Activated naive CD4-positive, alpha-beta T cell treated with Interleukin-2 at 50 U/mL for 16 hours (primary cell): Measurements from ENCODE around the gene PRKACA.
A peak's percentile ranks its signal among the peaks of the same experiment; 100 is the strongest.

ENCODE experiments used
- DNase-seq: peaks from one replicate; pipeline ENCODE4 v3.0.0-alpha.2; 2020

The PRKACA gene

DNA sequence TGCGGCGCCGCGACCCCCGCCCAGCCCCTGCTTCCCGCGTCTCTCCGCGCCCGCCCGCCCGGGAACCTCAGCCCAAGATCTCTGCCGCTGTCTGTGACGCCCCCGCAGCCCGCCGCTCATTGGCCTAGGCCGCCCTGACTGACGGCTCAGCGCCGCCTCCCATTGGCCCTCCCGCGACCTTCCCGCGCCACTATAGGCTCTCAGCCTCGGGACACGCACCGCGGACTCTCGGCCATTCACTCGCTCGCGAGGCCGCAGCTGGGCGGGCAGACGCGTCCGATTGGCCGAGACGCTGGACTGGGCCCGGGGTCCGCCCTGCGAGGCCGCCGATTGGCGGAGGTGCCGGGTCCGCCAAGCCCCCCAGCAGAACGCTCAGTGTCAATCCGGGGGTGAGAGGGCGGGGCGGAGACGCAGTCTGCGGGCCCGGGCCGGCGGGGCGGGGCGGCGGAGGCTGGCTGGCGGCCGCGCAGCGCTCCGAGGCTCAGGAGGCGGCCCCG is at the start of gene PRKACA:
PRKACA (minus strand) TSS at position 95 of the 497 bp plus-strand sequence. CDS start 215 bp downstream, outside the sequence.
- peak; percentile 99 for DNase-seq

DNA sequence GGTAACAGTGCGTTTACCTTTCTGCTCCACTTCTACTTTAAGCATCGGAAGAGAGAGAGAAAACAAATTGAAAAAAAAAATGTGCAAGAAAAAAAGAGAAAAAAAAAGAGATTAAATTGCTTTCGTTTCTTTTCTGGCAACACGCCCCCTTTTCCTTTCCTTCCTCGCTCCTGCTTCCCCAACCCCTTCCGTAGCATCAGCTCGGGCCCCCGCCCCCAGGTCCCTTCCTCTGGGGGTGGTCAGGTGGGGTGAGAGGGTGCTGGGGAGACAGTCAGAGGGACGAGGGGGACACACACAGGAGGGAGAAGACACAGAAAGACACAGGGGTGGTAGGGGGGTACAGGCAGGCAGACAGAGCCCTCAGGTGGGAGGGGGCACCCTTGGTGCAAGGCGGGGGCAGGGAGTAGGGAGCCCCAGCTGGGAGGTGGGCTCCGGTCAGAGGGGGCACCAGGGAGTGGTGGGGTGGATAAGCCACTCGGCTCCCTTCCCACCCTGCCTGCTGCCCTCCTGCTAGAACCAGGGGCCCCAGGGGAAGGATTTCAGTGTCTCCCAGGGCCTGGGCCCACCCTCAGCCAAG is 49.5 kb upstream of the PRKACA start:
- no peak for DNase-seq

DNA sequence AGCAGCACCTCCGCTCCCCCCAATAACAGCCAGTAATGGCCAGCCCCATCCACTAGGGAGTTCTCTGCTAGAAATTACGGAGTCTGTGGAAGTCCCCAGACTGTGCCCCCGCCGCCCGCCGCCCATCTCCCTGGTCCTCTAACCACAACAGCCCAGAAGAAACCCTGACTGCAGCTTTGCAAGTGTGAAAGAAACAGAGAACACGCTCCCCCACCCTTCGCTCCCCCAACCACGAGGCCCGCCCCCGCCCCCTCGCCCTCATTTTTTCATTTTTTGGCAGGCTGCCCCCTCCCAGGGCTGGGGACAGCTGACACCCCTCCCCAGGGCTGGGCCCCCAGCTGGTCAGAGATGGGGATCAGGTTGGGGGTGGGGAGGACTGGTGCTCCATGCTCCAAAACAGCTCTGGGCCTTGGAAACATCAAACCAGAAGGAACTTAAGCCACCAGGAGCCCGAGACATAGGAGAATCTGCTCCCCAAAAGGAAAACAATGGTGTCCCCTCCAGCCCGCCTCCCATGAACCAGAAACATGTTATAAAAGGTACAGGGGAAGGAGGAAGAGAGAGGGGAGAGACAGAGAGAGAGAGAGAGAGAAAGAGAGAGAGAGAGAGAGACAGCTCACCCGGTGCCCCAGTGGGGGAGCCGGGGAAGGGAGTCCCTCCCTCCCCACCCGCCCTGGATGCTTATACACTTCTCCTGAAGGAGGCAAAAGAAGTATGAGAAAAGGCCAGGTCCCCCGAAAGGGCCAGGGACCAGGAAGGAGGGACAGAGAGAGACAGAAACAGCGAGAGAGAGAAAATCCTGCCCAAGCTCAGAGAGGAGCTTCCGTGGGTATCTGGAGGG is 48.6 kb upstream of the PRKACA start:
- DNase-seq, result no peak

DNA sequence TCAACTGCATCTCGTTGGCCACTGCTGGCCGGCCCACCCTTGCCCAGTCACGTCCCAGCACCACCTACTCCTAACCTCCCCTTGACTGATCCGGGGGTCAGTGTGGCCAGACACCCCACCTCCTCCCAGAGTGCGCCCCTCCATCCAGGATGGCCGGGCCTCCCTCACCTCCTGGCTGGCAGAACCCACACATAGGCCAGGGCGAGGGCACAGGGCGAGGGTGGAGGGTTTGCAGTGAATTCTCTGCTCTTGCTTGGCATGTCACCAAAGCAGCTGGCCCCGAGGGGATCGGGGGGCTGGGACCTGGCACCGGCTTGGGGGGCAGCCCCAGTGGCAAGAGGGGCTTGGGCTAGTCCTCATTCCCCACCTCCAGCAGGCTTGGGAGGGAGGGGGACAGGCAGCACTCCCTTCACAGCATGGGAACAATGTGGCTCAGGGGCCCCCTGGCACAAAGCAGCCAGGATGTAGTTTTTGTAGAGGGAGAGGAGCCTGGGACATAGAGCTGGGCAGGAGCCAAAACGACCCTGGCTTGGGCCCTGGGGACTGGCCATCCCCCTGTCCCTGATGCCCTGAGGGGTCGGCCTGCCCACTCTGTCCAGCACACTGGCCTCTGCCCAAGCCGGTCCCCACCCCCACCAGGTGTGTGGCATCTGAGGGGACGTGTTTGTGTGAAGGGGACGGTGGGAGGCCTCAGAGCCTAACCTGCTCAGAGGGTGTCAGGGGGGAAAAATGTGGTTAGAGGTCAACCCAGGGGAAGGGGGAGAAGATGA is 47.3 kb upstream of the PRKACA start:
- DNase-seq, result no peak

DNA sequence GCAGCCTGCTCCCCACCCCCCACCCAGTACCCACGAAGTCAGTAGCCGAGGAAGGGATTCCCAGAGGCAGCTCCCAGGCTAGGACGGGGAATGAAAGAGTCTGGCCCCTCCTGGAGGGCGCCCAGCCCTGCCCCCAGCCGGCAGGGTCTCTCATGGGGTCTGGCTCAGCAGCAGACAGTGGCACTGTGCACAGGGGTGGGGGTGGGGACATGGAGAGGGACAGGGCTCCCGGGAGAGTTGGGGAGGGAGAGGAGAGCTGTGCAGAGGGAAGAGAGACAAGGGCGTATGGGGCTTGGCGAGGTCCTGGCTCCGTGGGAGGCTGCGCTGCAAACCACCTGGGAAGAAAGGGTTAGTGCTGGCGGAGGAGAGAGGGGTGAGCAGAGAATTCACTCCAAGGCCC is 46.5 kb upstream of the PRKACA start:
- no peak for DNase-seq

DNA sequence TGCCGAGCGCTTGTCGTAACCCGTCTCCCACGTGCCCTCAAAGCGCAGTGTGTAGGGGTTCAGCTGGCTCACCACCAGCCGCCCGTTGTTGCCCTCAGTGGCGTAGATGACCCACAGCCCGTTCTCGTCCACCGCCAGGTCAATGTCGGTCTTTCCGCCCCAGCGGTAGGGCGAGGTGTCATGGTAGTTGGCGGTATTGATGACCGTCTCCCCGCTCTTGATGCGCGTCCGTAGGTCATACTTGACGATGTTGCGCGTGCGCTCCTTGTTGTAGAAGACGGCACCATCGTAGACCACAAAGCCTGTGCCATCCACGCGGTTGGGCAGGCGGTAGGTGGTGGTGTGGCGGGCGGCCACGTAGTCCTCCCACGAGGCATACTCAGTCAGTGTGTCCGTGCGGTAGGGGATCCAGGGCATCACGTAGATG is 45.3 kb upstream of the PRKACA start:
- DNase-seq, result no peak

DNA sequence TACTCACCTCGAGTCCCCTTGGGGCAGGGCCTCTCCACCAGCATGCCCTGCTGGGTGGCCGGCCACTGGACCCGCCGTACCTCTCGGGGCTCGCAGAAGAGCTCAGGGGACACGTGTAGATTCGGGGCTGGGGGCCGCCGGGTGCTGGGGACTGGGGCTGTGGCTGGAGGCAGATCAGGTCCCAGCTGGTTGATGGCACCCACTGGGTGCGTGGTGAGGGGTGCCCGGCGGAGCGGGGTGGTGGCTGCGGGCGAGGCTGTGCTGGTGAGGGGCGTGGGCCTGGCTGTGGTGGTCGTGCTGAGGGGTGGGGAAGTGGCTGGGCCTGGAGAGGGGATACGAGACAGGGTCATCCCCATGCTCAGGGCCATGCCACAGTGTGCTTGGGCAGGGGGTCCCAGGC is 43.7 kb upstream of the PRKACA start:
- DNase-seq, result no peak

DNA sequence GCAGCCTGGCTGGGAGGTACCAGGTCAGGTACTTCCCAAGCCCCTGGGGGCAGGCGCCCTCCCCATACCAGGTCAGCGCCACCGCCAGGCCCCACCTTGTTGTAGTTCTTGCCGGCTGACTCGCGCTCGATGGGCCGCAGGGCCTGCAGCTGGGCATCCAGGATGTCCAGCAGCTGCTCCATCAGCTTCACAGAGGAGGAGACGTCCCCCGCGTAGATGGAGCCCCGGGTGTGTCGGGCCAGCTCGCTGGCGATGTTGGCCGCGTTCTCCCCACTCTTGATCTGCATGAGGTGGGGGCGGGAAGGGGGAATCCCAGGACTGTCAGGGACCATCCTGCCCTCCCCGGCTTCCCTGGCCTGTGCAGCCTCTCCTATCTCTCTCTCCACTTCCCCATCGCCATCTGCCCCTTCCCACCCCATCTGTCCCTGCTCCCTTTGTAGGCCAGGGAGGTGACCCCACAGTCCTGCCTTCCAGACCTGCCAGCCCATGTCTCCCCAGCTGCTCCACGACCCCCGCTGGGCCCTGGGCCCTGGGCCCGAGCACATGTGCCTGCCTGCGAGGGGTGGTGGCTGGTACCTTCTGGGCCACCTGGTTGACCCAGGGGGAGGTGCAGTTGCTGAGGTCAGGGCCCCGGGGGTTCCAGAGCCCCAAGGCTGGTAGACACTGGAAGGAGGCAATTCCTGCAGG is 42.6 kb upstream of the PRKACA start:
- no peak for DNase-seq

DNA sequence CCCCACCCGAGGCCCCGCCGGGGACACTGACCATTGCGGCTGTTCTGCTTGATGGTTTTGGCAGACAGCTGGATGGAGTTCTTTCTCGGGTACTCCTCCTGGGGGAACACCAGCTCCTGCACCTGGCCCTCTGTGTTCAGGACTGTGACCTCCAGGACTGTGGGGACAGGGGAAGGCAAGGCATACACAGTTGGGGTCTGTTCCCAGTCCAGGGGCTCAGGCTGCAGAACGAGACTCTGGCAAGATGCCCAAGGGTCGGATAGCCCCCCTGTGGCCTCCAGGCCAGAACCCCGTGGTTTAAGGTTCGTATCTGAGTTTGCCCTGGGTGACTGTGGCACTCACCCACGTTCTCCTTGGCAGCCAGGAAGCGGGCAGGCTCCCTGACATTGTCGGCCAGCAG is 41.5 kb upstream of the PRKACA start:
- DNase-seq, result no peak

DNA sequence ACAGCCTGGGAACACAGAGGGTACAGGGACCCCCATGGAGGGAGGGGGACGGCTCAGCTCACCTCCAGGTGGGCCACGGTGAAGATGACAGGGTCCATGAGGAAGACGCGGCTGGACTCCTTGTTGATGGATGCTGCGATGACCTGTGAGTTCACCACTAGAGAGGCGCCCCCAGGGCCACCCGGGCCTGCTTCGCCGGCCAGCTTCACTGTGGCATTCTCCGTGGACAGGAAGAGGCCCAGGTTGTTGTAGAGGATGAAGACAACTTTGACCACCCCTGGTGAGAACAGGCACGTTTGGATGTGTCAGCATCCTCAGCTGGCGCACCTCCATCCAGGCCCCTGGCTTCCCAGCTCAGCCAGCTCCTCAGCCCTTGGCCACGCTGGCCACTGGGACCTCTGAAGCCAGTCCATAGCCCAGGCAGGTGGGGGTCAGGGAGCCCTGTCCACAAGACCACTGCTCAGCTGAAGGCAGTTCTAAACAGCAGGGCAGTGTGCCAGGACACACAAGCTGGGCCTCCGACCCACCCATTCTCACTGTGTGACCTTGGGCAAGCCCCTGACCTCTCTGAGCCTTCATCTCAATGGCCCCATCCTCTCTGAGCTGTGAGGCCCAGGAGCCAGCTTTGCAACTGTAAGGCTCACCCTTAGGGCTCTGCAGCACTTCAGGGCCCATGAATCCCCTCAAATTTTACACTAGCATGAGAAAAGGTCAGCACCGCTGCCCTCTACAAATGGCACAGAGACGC is 40.9 kb upstream of the PRKACA start:
- DNase-seq, result no peak

DNA sequence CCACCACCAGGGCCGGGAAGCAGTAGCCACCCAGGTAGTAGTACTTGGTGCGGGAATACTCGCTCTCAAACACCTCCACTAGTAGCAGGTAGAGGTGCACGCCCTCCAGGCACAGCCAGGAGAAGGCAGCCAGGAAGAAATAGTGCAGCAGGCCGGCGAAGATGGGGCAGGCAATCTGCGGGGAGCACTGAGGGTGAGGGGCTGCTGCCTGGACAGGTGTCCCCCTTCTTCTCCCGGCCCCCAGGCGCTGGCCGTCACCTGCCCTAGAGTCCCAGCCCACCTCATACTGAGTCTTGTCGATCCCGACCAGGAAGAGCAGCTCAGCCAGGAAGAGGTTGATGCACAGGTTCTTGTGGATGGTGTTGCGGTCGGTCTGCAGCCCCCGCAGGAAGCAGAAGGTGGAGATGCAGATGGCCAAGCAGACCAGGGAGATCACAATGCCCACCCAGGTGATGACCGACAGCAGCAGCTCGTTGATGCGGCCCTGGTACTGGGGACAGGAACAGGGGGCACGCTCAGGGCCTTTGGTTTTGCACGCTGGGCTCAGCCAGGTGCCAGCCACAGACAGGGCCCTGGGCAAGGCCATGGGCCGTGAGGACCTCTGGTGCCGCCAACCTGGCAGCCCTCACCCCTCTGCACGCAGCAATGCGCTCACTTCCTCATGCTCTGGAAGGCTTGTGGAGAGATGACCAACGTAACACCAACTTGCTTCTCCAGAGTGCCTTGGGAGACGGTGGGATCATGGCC is 39.6 kb upstream of the PRKACA start:
- no peak for DNase-seq

DNA sequence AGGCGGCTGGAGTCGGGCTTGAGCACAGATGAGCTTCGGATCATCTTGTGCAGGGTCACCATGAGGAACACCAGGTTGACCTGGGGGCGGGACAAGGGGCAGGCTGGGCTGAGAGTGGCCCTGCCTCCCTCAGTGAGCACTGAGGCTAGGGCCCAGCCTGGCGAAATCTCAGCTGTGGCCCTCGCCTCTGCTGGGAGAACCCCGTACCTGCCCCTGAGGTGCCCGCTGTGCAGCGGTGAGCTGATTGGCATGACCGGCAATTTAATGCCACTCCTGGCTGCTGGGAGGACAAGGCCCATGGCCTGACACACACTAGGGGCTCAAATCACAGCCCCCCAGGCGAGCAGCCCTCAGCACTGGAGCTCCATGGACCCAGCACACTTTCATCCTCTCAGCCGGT is 38.6 kb upstream of the PRKACA start:
- DNase-seq, result no peak

DNA sequence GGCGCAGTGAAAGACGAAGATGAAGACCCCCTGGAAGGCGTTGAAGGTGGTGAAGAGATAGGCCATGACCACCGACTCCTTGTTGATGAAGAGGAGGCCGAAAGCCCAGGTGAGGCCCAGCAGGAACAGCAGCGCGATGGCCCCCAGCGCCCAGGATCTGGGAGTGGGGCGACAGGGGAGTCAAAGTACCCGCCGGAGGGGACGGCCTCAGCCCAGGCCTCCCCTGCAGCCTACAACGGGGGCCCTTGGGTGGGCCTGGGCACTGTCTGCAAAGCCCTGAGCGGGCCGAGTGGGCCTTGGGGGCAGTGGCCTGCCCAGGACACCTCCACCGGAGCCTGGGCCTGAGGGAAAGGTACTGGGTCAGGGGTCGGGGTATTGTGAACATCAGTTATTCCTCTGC is 37.8 kb upstream of the PRKACA start:
- no peak for DNase-seq

DNA sequence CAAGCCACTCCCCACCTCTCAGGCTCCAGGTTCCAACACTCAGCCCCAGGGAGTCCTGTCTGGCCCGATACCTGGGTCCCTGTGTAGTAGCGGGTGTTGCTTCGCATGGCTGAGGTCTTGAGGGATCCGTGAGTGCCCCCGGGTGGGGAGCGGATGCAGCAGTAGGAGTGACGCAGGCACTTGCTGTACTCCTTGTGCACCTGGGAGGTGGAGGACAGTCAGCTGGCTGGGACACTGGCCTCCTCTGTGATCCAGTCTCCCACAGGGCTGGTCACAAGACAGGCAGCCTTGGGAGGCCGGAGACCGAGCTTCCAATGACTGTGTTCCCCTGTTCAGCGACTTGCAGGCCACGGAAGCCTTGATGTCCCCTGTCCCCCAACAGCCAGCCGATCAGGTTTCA is 35.2 kb upstream of the PRKACA start:
- DNase-seq, result no peak

DNA sequence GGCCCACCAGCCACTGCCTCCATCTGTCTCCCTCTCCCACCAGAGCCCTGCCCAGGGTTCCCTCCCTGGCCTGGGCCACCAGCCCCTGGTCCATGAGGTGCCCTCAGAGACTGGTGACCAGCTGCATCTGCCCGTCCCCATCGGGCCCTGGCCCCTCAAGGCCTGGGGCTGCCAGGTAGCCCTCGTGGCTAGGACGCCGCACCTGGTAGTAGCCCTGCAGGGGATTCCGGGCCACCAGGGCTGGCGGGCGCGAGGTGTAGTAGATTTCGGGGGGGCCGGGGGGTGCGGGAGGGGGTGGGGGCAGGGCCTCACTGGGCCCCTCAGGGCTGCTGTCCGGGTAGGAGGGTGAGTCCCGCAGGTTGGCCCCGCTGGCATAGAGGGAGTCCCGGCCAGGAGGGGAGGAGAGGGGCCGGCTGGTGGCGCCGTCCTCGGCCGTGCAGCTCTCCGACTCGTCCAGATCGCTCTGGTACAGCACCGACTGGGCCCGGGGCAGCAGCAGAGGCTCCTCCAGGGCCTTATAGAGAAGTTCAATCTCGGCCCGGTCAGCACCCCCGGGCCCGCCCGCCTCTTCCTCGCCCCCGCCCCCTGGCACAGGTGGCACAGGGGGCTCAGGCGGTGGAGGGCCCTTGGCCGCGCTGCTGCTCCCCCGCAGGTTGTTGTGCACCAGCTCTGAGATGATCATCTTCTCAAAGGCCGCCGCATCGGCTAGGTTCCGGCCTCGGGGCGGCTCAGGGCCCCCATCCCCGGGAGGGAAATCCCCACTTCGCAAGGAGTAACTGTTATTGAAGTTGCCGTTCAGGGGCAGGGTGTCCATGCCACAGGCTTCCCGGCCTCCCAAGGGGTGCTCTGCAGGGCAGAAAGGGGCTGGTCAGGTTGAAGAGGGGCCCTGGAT is 33.5 kb upstream of the PRKACA start:
- no peak for DNase-seq

DNA sequence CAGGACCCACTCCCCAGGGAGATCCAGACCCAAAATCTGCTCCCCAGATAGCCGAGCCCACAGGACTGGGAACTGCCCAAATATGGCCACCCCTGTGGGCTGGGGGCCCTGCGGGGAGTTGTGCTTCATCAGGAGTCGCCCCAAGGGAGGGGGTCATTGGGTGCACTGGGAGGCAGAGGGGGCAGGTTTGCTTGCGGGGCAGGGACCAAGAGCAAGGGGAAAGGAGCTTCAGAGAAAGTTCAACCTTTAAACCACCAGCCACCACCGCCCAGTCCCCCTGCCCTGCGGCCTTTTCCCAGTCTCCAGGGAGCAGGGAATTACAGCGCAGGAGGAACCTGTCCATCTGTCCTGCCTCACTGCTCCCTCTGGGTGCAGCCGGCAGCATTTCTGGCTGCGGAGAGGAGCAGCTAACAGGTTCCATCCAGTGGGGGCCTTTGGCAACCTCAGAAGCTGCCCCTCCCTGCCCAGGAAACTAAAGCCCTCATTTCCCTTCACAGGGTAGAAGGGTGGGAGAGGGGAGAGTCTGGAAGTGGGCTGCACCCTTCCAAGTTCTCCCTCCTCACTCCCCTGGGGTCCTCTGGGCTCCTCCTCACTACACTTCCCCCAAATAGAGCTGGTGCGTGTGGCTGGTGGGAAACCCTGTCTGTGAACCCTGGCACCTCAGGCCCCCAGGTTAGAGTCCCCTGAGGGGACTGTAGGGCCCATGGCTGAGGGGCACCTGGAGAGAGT is 32.6 kb upstream of the PRKACA start:
- DNase-seq, result peak; percentile 12

DNA sequence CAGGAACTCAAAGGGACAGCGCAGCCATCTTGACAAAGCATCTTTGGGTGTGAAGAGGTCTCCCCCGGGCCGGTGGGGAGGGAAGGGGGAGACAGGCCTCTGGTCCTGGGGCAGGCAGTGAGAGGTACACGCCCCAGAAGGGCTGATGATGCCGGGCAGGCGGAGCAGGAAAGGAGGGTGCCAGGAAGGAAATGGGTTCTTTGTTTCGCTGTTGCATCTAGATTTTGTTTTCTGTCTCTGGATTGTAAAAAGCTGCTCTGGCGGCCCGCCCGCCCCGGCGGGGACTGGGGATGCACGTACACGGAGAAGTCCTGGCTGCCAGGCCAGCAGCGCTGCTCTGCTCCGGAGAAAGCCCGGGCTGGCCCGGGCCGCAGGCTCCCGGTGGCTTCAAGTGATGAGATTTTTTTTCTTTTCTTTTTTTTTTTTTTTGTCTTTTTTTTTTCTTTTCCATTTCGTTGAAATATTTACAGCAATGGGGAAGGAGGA is 32.0 kb upstream of the PRKACA start:
- peak; percentile 54 for DNase-seq

DNA sequence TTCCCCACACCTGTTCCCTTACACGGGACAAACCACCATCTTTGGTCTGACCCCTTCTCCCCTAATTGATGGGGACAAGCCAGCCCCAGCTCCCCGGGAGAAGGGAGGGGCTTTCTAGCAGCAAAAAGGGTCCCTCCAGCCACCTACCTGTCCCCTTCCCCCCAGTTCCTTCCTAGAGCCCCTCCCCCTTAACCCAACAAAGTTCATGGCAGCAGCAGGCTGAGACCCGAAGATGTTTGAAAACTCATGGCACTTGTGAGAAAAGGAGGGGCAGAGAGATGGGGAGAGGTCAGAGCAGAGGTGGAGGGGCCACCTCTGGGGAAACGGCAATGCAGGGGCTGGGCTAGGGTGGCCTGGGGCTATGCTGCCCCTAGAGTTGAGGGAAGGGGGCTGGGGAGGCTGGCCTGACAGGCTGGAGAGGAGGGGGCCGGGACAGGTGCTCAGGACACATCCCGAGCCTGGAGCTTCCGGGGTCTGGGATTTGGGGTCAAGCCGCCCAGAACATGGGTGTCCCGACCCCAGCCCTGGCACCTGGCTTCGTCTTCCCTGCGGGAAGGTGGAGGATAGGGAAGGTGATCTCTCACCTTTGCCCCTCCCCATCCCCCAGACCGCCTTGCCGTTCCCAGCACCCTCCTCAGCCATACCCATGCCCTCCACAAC is 31.3 kb upstream of the PRKACA start:
- DNase-seq, result no peak
